ENCODE data around the gene FAM76A.
"Not testable (repeated sequence)": the region's sequence is repeated elsewhere in the genome, so short reads cannot be mapped to it uniquely, and the experiment has no call there.

Gene FAM76A

GRCh38 chr1:27726173-27727044 lies 648 bp downstream of the FAM76A start:
- no peak for DNase-seq

GRCh38 chr1:27727126-27727525 lies 1.4 kb downstream of the FAM76A start:
- DNase-seq, result no peak

GRCh38 chr1:27736252-27736651 lies 10.5 kb downstream of the FAM76A start:
- no peak for DNase-seq

- no peak for DNase-seq
Observed at GRCh38 chr1:27741121-27741520, 15.4 kb downstream of the FAM76A start.

GRCh38 chr1:27744556-27744955 lies 18.8 kb downstream of the FAM76A start:
- DNase-seq, result no peak

- DNase-seq, result no peak
Observed at GRCh38 chr1:27745466-27745865, 19.7 kb downstream of the FAM76A start.

GRCh38 chr1:27752360-27752759 lies 26.6 kb downstream of the FAM76A start:
- no peak for DNase-seq

- DNase-seq, result no peak
Observed at GRCh38 chr1:27755286-27755685, 29.5 kb downstream of the FAM76A start.

GRCh38 chr1:27755865-27756264 lies 30.1 kb downstream of the FAM76A start:
- DNase-seq, result no peak

- DNase-seq, result no peak
Observed at GRCh38 chr1:27759236-27759635, 33.5 kb downstream of the FAM76A start.

- no peak for DNase-seq
Observed at GRCh38 chr1:27760426-27760825, 34.7 kb downstream of the FAM76A start.

- no peak for DNase-seq
Observed at GRCh38 chr1:27762033-27762432, 36.3 kb downstream of the FAM76A start.

GRCh38 chr1:27763358-27763757 lies 37.6 kb downstream of the FAM76A start:
- DNase-seq, result no peak

GRCh38 chr1:27770293-27770830 lies 44.6 kb downstream of the FAM76A start:
- no peak for DNase-seq

- no peak for DNase-seq
Observed at GRCh38 chr1:27772036-27772931, 46.5 kb downstream of the FAM76A start.

GRCh38 chr1:27772932-27773825 lies 47.4 kb downstream of the FAM76A start, which contains the start of gene STX12:
Gene STX12 (plus strand): TSS chr1:27773219. CDS start chr1:27773308, 89 bp downstream.
- DNase-seq, result peak; percentile 95

- DNase-seq, result no peak
Observed at GRCh38 chr1:27773826-27774445, 48.2 kb downstream of the FAM76A start.

GRCh38 chr1:27774654-27775053 lies 48.9 kb downstream of the FAM76A start:
- no peak for DNase-seq

GRCh38 chr1:27775336-27775735 lies 49.6 kb downstream of the FAM76A start:
- not testable (repeated sequence) for DNase-seq

GRCh38 chr1:27776276-27776675 lies 50.5 kb downstream of the FAM76A start:
- DNase-seq, result not testable (repeated sequence)

- no peak for DNase-seq
Observed at GRCh38 chr1:27778056-27778455, 52.3 kb downstream of the FAM76A start.

GRCh38 chr1:27779122-27779521 lies 53.4 kb downstream of the FAM76A start:
- no peak for DNase-seq

All from SHP77 treated with DMSO at 0.1 percent for 48 hours (cell line).